ENCODE measurements around the gene NUP214.
"Not testable (repeated sequence)": the region's sequence is repeated elsewhere in the genome, so short reads cannot be mapped to it uniquely, and the experiment has no call there.

The NUP214 gene

GRCh38 chr9:131117762-131118145 is 7.6 kb upstream of the NUP214 start:
- DNase-seq: no peak

- DNase-seq: no peak
Observed at GRCh38 chr9:131119600-131119999, 5.8 kb upstream of the NUP214 start.

- DNase-seq: no peak
Observed at GRCh38 chr9:131120620-131121228, 4.7 kb upstream of the NUP214 start.

GRCh38 chr9:131121346-131121745 is 4.0 kb upstream of the NUP214 start:
- no peak for DNase-seq

GRCh38 chr9:131122158-131122557 is 3.2 kb upstream of the NUP214 start:
- no peak for DNase-seq

- DNase-seq: no peak
Observed at GRCh38 chr9:131125038-131125287, 423 bp upstream of the NUP214 start.

GRCh38 chr9:131126059-131126426 is 657 bp downstream of the NUP214 start:
- no peak for DNase-seq

GRCh38 chr9:131129183-131129582 is 3.8 kb downstream of the NUP214 start:
- no peak for DNase-seq

GRCh38 chr9:131138676-131139075 is 13.3 kb downstream of the NUP214 start:
- no peak for DNase-seq

GRCh38 chr9:131140112-131140511 is 14.7 kb downstream of the NUP214 start:
- no peak for DNase-seq

- DNase-seq: no peak
Observed at GRCh38 chr9:131140550-131140949, 15.2 kb downstream of the NUP214 start.

- no peak for DNase-seq
Observed at GRCh38 chr9:131142160-131142559, 16.8 kb downstream of the NUP214 start.

- no peak for DNase-seq
Observed at GRCh38 chr9:131144201-131144600, 18.8 kb downstream of the NUP214 start.

GRCh38 chr9:131145245-131145644 is 19.9 kb downstream of the NUP214 start:
- DNase-seq: no peak

- DNase-seq: no peak
Observed at GRCh38 chr9:131146186-131146585, 20.8 kb downstream of the NUP214 start.

GRCh38 chr9:131148276-131148675 is 22.9 kb downstream of the NUP214 start:
- DNase-seq: no peak

- no peak for DNase-seq
Observed at GRCh38 chr9:131148966-131149687, 23.7 kb downstream of the NUP214 start.

- DNase-seq: no peak
Observed at GRCh38 chr9:131149688-131150053, 24.3 kb downstream of the NUP214 start.

- no peak for DNase-seq
Observed at GRCh38 chr9:131153595-131153994, 28.2 kb downstream of the NUP214 start.

- not testable (repeated sequence) for DNase-seq
Observed at GRCh38 chr9:131158673-131159072, 33.3 kb downstream of the NUP214 start.

- no peak for DNase-seq
Observed at GRCh38 chr9:131160416-131161112, 35.2 kb downstream of the NUP214 start.

GRCh38 chr9:131161585-131161984 is 36.2 kb downstream of the NUP214 start:
- DNase-seq: no peak

GRCh38 chr9:131162886-131163285 is 37.5 kb downstream of the NUP214 start:
- DNase-seq: no peak

- no peak for DNase-seq
Observed at GRCh38 chr9:131165523-131165922, 40.1 kb downstream of the NUP214 start.
